Neuronal stem cell (in vitro differentiated cells): ENCODE measurements around the gene ACSS1.

ENCODE experiments used
- DNase-seq: peaks from one replicate; pipeline ENCODE4 v3.0.0-alpha.2; 2013; ENCODE audit warnings: low spot score
- H2AFZ ChIP-seq: one replicate; pipeline ENCODE4 v1.6.1; 2013; ENCODE audit warnings: mild to moderate bottlenecking, low read length, inconsistent platforms
- H2AK5ac ChIP-seq: 2 replicates; pipeline ENCODE4 v1.6.1; 2013; ENCODE audit warnings: low read depth, mild to moderate bottlenecking, inconsistent platforms, low read length, moderate library complexity, mixed read lengths
- H2BK120ac ChIP-seq: 2 replicates; pipeline ENCODE4 v1.6.1; 2013; ENCODE audit warnings: low read depth, mild to moderate bottlenecking, inconsistent platforms, low read length, moderate library complexity, mixed read lengths
- H2BK12ac ChIP-seq: one replicate; pipeline ENCODE4 v1.6.1; 2013; ENCODE audit warnings: low read length, inconsistent platforms
- H2BK15ac ChIP-seq: 2 replicates; pipeline ENCODE4 v1.6.1; 2013; ENCODE audit warnings: mild to moderate bottlenecking, low read length, inconsistent platforms, mixed read lengths
- H2BK5ac ChIP-seq: one replicate; pipeline ENCODE4 v1.6.1; 2013; ENCODE audit warnings: inconsistent platforms, mild to moderate bottlenecking, low read length, moderate library complexity
- H3K14ac ChIP-seq: one replicate; pipeline ENCODE4 v1.6.1; 2013; ENCODE audit warnings: low read length, inconsistent platforms
- H3K18ac ChIP-seq: 2 replicates; pipeline ENCODE4 v1.6.1; 2013; ENCODE audit warnings: low read length, inconsistent platforms
- H3K23ac ChIP-seq: 2 replicates; pipeline ENCODE4 v1.6.1; 2013; ENCODE audit warnings: low read depth, mild to moderate bottlenecking, mixed read lengths, low read length, inconsistent platforms; ENCODE audit not compliant: poor library complexity
- H3K27ac ChIP-seq: replicated peaks from 3 replicates; pipeline ENCODE4 v1.5.1; 2013; ENCODE audit warnings: low read length, inconsistent platforms
- H3K27me3 ChIP-seq, 3 experiments: 2 replicates each; pipeline ENCODE4 v1.6.1; 2013; ENCODE audit warnings: low read length in 3 of 3, mild to moderate bottlenecking in 2 of 3, inconsistent platforms in 1 of 3, low read depth in 1 of 3, mixed read lengths in 1 of 3, moderate library complexity in 1 of 3; ENCODE audit not compliant: control insufficient read depth in 3 of 3, insufficient read depth in 3 of 3
- H3K36me3 ChIP-seq, 2 donors: replicated peaks in 1 of 2; 2 replicates each; pipeline ENCODE4 v1.6.1; 2013; ENCODE audit warnings: low read length in 2 of 2; ENCODE audit not compliant: control insufficient read depth in 2 of 2, insufficient read depth in 2 of 2
- H3K4ac ChIP-seq: 2 replicates; pipeline ENCODE4 v1.6.1; 2013; ENCODE audit warnings: inconsistent platforms, mild to moderate bottlenecking, low read length, moderate library complexity
- H3K4me1 ChIP-seq, 2 donors: 1 replicate in 1 of 2; 2 replicates in 1 of 2; pipeline ENCODE4 v1.6.1; 2013; ENCODE audit warnings: low read length in 2 of 2, low read depth in 1 of 2; ENCODE audit not compliant: control insufficient read depth in 2 of 2, insufficient read depth in 1 of 2
- H3K4me2 ChIP-seq: one replicate; pipeline ENCODE4 v1.6.1; 2013; ENCODE audit warnings: mild to moderate bottlenecking, low read length, inconsistent platforms; ENCODE audit not compliant: insufficient read depth, poor library complexity, severe bottlenecking
- H3K4me3 ChIP-seq, 2 donors: 2 replicates each; pipeline ENCODE4 v1.5.1; 2013; ENCODE audit warnings: low read length in 2 of 2, mild to moderate bottlenecking in 2 of 2, inconsistent platforms in 1 of 2, moderate library complexity in 1 of 2
- H3K79me1 ChIP-seq: one replicate; pipeline ENCODE4 v1.6.1; 2013; ENCODE audit warnings: low read depth, mild to moderate bottlenecking, inconsistent platforms, low read length, moderate library complexity
- H3K9ac ChIP-seq: one replicate; pipeline ENCODE4 v1.6.1; 2013; ENCODE audit warnings: mild to moderate bottlenecking, low read depth, low read length, inconsistent platforms; ENCODE audit not compliant: poor library complexity
- H3K9me3 ChIP-seq, 2 donors: replicated peaks in 1 of 2; 2 replicates each; pipeline versions ENCODE3 to v1.6.1; 2013; ENCODE audit warnings: low read length in 2 of 2, mild to moderate bottlenecking in 2 of 2, inconsistent platforms in 1 of 2, low read depth in 1 of 2, mixed read lengths in 1 of 2, moderate library complexity in 1 of 2; ENCODE audit not compliant: control insufficient read depth in 2 of 2, insufficient read depth in 1 of 2
- H4K8ac ChIP-seq: one replicate; pipeline ENCODE4 v1.6.1; 2013; ENCODE audit warnings: low read depth, mild to moderate bottlenecking, inconsistent platforms, low read length, moderate library complexity
- H4K91ac ChIP-seq: one replicate; pipeline ENCODE4 v1.6.1; 2013; ENCODE audit warnings: low read length, low read depth, mild to moderate bottlenecking, inconsistent platforms; ENCODE audit not compliant: poor library complexity
- WGBS, 2 donors: extraction: QIAGEN DNeasy Blood & Tissue Kit; methylation state at CpG; one replicate each; pipeline ENCODE4 v1.1.7; 2013; ENCODE audit warnings: missing lambda C conversion rate in 2 of 2, mixed read lengths in 1 of 2; ENCODE audit not compliant: insufficient read length in 2 of 2, insufficient replicate concordance in 1 of 2; ENCODE audit errors: extremely low coverage in 2 of 2; 5-methylcytosine and 5-hydroxymethylcytosine counted together

Gene ACSS1

DNA sequence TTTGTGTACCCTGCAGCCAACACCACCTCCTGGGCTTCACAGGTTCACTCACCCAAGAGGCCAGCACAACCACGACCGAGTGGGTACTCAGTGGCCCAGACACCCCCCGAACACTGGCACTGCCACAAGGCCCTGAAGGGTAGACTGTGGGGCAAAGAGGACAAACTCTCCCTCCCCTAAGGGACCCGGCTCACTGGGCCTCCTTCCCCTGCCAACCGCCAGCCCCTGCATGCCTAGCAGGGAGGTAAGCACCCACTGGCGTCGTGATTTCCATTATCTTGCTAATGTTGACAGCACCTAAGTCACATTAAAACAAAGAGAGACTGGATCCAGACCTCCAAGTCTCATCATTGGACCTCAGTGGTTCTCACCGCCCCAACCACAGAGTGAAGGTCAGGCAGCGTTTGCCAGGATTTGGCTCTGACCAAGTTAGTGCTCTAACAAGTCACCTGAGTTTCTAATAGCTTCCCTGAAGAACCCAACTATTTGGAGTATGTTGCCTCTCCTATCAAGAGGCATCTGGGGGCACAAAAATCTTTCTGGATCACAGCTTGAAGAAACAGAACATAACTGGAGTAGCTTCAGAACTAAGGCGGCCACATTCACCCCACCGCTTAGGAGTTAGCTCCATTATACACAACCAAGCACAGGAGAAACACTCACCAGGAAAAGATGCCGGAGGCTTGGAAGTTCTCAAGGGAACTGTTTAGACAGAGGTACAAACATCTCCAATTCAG, 51.3 kb downstream of the ACSS1 start:
- Histone ChIP-seq H2AFZ (no peak overlapping the region), H3K4me3 (no peak overlapping the region), H4K8ac (no peak overlapping the region), H2BK12ac (no peak overlapping the region), H2AK5ac (no peak overlapping the region), H3K27ac (no peak overlapping the region), H4K91ac (no peak overlapping the region), H2BK120ac (no peak overlapping the region), H3K4me2 (no peak overlapping the region), H3K23ac (no peak overlapping the region), H3K14ac (no peak overlapping the region), H3K9ac (no peak overlapping the region), H2BK15ac (no peak overlapping the region), H3K9me3 (no peaks in the 10 kb centered on the region), H3K4me1 (no peaks in the 10 kb centered on the region), H3K4ac (no peak overlapping the region), H2BK5ac (peak overlapping the region; percentile 68), H3K79me1 (no peaks in the 10 kb centered on the region), H3K27me3 (peaks cover 0 to 31% (median 0%) of the 10 kb centered on the region in 3 experiments), H3K36me3 (no peaks in the 10 kb centered on the region), H3K18ac (no peak overlapping the region)
- DNase-seq = no peak
- WGBS, 2 donors = no CpG with 5 or more reads among the region's 12 CpGs

- Histone ChIP-seq H2AK5ac (peak overlapping the region; percentile 47), H3K9me3 (no peaks in the 10 kb centered on the region), H3K4ac (no peak overlapping the region), H3K79me1 (no peaks in the 10 kb centered on the region), H3K36me3 (no peaks in the 10 kb centered on the region), H2BK5ac (no peak overlapping the region), H3K4me2 (no peak overlapping the region), H3K4me3 (no peak overlapping the region), H2AFZ (no peak overlapping the region), H2BK120ac (no peak overlapping the region), H2BK12ac (no peak overlapping the region), H3K4me1 (no peaks in the 10 kb centered on the region), H4K8ac (peak overlapping the region; percentile 86), H2BK15ac (no peak overlapping the region), H3K14ac (peak overlapping the region; percentile 43), H3K9ac (no peak overlapping the region), H3K27me3 (peaks cover 0 to 27% (median 0%) of the 10 kb centered on the region in 3 experiments), H4K91ac (no peak overlapping the region), H3K23ac (peak overlapping the region; percentile 31), H3K18ac (peak overlapping the region; percentile 19), H3K27ac (no peak overlapping the region)
- WGBS, 2 donors = no CpG with 5 or more reads among the region's 8 CpGs
- no peak for DNase-seq
Observed at GRCh38 chr20:25005661-25006060, 52.3 kb downstream of the ACSS1 start.

DNA sequence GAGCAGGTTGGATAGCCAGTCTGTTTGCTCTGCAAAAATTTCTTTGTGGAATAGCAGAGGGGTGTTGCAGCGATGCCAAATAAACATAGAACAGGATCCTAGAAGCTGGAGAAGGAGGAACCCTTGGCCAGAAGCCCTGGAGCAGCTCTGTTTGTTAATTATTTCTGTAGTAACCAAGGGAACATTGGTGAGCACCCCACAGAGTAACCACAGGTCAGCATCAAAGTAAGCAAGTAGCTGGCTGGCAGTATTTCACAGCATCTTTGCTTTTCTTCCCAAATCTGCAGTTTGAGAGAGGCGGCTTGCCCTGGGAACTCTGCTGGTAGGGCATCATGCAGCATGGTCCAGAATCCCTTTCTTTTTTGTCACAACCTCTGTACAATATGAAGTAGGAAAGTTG, 52.7 kb downstream of the ACSS1 start:
- no peak overlapping the region for H2AK5ac ChIP-seq
- no peak overlapping the region for H2BK5ac ChIP-seq
- no peak overlapping the region for H2BK15ac ChIP-seq
- WGBS, 2 donors = no CpG with 5 or more reads among the region's 2 CpGs
- H2BK120ac ChIP-seq = no peak overlapping the region
- H3K14ac ChIP-seq = no peak overlapping the region
- H3K36me3 ChIP-seq = no peaks in the 10 kb centered on the region
- peaks cover 0 to 27% (median 0%) of the 10 kb centered on the region in 3 experiments for H3K27me3 ChIP-seq
- H3K18ac ChIP-seq = no peak overlapping the region
- H3K27ac ChIP-seq = no peak overlapping the region
- H3K9ac ChIP-seq = no peak overlapping the region
- no peaks in the 10 kb centered on the region for H3K9me3 ChIP-seq
- no peak overlapping the region for H2BK12ac ChIP-seq
- H3K23ac ChIP-seq = no peak overlapping the region
- H4K8ac ChIP-seq = no peak overlapping the region
- H3K4me2 ChIP-seq = no peak overlapping the region
- H3K4me1 ChIP-seq = no peaks in the 10 kb centered on the region
- no peak overlapping the region for H3K4me3 ChIP-seq
- H3K4ac ChIP-seq = no peak overlapping the region
- H3K79me1 ChIP-seq = no peaks in the 10 kb centered on the region
- no peak for DNase-seq
- H2AFZ ChIP-seq = no peak overlapping the region
- H4K91ac ChIP-seq = no peak overlapping the region

- Histone ChIP-seq H2BK120ac (no peak overlapping the region), H2BK15ac (no peak overlapping the region), H3K4me3 (no peak overlapping the region), H3K9ac (no peak overlapping the region), H3K4me2 (no peak overlapping the region), H3K18ac (no peak overlapping the region), H4K91ac (no peak overlapping the region), H3K27me3 (peaks cover 0 to 24% (median 0%) of the 10 kb centered on the region in 3 experiments), H3K36me3 (no peaks in the 10 kb centered on the region), H3K23ac (no peak overlapping the region), H2AK5ac (no peak overlapping the region), H3K79me1 (no peaks in the 10 kb centered on the region), H2BK12ac (no peak overlapping the region), H4K8ac (no peak overlapping the region), H2AFZ (no peak overlapping the region), H3K4me1 (no peaks in the 10 kb centered on the region), H3K27ac (no peak overlapping the region), H3K4ac (no peak overlapping the region), H2BK5ac (no peak overlapping the region), H3K14ac (no peak overlapping the region), H3K9me3 (no peaks in the 10 kb centered on the region)
- no peak for DNase-seq
- WGBS, 2 donors = no CpG with 5 or more reads among the region's 1 CpG
Observed at GRCh38 chr20:25003002-25003401, 54.9 kb downstream of the ACSS1 start.
